NK-92 treated with Interleukin-12 subunit alpha and Interleukin-12 subunit beta, amount 100 ng/mL, for 24 hours (cell line): ENCODE results near the gene DXO.

Source experiments
- DNase-seq: peaks from one replicate; lab custom pipeline; 2025; lab: John Stamatoyannopoulos, UW

DXO gene

DNA sequence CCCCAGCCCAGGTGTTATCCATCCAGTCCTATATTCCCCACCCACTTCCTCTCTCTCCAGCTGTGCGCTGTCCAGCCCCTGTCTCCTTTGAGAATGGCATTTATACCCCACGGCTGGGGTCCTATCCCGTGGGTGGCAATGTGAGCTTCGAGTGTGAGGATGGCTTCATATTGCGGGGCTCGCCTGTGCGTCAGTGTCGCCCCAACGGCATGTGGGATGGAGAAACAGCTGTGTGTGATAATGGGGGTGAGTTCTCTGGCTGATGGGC lies 43.3 kb downstream of the DXO start:
- DNase-seq, result no peak

DNA sequence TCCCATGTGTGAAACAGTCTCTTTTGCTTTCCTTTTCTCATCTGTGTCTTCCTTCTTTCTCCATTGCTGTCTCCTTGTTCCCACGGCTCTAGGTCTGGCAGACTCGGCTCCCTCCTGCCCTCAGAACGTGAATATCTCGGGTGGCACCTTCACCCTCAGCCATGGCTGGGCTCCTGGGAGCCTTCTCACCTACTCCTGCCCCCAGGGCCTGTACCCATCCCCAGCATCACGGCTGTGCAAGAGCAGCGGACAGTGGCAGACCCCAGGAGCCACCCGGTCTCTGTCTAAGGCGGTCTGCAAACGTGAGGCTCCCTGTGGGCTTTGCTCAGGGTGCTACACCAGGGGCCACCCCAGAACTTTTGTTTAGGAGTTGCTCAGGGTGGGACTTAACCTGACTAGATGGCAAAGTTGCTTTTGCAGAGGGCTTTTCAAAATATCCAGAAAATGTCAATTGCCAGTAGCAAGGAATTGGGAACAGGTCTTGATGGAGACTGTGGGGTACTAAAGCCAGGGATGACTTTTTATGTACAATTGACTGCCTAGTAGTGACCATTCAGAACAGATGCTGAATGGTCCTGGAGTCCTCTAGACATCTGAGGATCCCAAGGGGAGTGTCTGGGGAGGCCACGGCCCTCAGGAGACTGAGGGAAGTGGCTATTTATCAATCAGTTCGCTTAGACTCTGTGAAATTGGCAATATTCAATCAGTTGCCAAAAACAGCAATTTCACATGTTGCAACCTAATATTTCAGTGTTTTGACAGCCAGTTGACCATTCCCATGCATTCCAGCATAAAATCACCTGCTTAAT lies 43.9 kb downstream of the DXO start:
- DNase-seq, result no peak

GRCh38 chr6:31927242-31927862 lies 44.6 kb downstream of the DXO start, which contains the start of gene C2:
Gene C2, plus strand, starts transcription at chr6:31927717. Its CDS starts 36 bp downstream, at chr6:31927753.
- DNase-seq, result no peak

DNA sequence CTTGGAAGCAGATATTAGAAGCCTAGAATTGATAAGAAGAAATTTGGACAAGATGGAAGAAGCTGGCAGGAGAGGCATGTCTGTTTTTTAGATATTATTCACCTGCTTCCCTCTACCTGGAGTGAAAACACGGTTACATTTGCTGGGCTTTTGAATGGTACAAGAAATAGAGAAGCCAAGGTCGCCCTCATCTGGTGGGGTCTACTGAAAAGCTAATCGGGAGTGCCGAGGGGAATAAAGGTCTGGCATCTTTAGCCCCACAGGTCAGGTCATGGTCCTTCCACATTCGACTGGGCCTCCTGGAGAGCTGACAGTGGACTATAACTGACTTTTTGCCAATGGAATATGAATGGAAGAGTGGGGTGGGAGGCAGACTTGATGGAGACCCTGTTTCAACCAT lies 49.0 kb downstream of the DXO start:
- peak; percentile 13 for DNase-seq

DNA sequence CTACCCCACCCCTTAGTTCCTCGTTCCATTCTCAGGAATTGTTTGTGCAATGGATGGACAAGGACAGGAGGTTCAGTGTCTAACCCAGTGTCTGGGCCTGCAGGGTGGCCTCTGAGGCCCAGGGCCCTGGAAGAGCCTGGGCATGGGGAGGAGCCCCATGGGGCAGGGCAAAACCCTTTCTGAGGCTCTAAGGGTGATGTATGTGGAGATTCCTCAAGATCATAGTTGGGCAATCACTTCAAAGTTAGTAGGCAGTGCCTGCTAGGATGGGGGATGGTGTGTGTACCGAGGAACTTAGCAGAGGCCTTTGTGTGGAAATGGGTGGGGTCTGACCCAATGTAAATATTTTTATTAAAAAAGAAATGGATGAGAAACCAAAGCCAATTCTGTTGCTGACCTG lies 51.1 kb downstream of the DXO start:
- DNase-seq, result no peak
